Measurements from ENCODE around the gene NTS.

NTS gene, protein sequence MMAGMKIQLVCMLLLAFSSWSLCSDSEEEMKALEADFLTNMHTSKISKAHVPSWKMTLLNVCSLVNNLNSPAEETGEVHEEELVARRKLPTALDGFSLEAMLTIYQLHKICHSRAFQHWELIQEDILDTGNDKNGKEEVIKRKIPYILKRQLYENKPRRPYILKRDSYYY

DNA sequence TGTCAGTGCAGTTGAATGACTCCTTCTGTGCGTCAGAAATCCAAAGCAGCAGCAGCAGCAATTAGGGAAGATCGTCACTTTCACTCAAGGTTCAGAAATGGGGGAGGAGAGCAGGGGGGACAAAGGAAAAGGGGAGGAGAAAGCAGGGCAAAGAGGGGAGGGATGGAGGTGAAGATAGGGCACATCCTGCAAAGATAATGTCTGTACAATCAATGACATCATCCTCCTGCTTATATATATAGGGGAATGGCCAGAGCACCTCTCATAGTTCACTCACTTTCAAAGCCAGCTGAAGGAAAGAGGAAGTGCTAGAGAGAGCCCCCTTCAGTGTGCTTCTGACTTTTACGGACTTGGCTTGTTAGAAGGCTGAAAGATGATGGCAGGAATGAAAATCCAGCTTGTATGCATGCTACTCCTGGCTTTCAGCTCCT, at the start of gene NTS:
Gene NTS (plus strand): TSS at position 265 of the 431 bp plus-strand sequence. CDS start 109 bp downstream, at position 374.
- H3K4me3 ChIP-seq (ENCODE audit: low read depth, low read length) = no peak within 1 kb of the TSS
- H3K27me3 ChIP-seq (replicated peaks) = no peaks in the 10 kb centered on the region
- H3K36me3 ChIP-seq (replicated peaks) = no peaks in the 10 kb centered on the region
- in situ Hi-C loops (cut with HindIII; ENCODE audit: low pct_ligation_motif_present, low sequenced_read_pairs) = no loop called here
- TF ChIP-seq, protein P1, sequence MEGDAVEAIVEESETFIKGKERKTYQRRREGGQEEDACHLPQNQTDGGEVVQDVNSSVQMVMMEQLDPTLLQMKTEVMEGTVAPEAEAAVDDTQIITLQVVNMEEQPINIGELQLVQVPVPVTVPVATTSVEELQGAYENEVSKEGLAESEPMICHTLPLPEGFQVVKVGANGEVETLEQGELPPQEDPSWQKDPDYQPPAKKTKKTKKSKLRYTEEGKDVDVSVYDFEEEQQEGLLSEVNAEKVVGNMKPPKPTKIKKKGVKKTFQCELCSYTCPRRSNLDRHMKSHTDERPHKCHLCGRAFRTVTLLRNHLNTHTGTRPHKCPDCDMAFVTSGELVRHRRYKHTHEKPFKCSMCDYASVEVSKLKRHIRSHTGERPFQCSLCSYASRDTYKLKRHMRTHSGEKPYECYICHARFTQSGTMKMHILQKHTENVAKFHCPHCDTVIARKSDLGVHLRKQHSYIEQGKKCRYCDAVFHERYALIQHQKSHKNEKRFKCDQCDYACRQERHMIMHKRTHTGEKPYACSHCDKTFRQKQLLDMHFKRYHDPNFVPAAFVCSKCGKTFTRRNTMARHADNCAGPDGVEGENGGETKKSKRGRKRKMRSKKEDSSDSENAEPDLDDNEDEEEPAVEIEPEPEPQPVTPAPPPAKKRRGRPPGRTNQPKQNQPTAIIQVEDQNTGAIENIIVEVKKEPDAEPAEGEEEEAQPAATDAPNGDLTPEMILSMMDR (IDR thresholded peaks at IDR 0.05; ENCODE audit: low read depth, low read length, missing control alignments) = peak; percentile 33
- no peak for DNase-seq
- H3K27ac ChIP-seq = no peak within 1 kb of the TSS

DNA sequence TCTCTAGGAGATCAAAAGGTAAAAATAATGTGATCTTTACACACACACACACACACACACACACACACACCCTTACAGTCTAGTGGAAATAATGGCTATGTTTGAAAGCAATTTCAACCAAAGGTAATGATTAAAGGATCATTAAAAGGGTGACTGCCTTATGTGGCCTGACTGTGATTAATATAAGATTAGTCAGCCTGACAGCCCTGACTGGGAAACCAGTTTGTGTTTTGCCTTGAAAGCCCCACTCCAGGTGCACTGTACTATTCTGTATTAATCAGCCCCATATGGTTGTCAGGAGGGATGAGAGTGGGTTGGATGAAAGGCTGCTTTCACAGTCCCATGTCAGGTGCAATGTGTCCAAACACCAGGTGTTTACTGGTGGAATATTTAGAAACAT, 48.3 kb upstream of the NTS start:
- TF ChIP-seq, protein P1 (IDR thresholded peaks at IDR 0.05; ENCODE audit: low read depth, low read length, missing control alignments) = no peak
- in situ Hi-C loops (cut with HindIII; ENCODE audit: low pct_ligation_motif_present, low sequenced_read_pairs) = no loop called here
- no peak for DNase-seq
- H3K4me3 ChIP-seq (ENCODE audit: low read depth, low read length) = no peak overlapping the region
- no peaks in the 10 kb centered on the region for H3K36me3 ChIP-seq (replicated peaks)
- H3K27me3 ChIP-seq (replicated peaks) = no peaks in the 10 kb centered on the region
- H3K27ac ChIP-seq = no peak overlapping the region

DNA sequence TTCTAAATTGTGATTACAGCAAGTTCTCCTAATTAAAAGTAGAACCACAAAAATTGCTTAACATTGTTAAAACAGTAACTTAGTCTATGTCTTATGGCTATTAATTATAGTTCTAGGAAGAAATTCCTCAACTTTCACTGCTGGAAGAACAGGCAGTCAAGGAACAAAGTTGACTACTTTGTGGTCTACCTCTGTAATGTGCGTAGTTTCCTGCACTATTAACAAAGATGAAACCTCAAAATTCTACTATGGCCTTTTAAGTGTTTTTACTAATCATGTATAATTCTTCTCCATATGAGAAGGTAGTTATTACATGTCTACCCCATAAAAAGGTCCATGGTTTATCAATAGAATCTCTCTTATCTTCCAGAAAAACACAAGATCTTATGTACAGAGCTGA, 45.5 kb upstream of the NTS start:
- in situ Hi-C loops (cut with HindIII; ENCODE audit: low pct_ligation_motif_present, low sequenced_read_pairs) = no loop called here
- DNase-seq = no peak
- Histone ChIP-seq H3K27ac (no peak overlapping the region), H3K36me3 (replicated peaks) (no peaks in the 10 kb centered on the region), H3K4me3 (ENCODE audit: low read depth, low read length) (no peak overlapping the region), H3K27me3 (replicated peaks) (no peaks in the 10 kb centered on the region)
- TF ChIP-seq, protein P1 (IDR thresholded peaks at IDR 0.05; ENCODE audit: low read depth, low read length, missing control alignments) = no peak

DNA sequence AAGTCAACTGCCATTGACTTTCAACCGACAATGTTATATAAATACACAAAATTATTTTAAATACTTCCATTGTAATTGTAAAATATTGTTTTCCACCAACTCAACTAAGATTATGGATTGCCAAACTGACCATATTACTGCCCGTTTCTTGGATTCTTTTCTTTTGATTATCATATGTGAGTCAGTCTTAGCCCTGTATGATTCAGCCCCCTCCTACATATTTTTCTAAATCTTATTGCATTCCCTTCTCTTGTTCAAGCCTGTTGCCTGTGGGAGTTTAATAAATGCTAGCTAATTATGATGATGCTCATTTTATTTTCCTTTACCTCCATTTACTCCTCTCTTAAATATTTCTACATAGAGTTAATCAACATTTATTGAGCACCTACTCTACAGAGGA, 44.7 kb upstream of the NTS start:
- in situ Hi-C loops (cut with HindIII; ENCODE audit: low pct_ligation_motif_present, low sequenced_read_pairs) = no loop called here

DNA sequence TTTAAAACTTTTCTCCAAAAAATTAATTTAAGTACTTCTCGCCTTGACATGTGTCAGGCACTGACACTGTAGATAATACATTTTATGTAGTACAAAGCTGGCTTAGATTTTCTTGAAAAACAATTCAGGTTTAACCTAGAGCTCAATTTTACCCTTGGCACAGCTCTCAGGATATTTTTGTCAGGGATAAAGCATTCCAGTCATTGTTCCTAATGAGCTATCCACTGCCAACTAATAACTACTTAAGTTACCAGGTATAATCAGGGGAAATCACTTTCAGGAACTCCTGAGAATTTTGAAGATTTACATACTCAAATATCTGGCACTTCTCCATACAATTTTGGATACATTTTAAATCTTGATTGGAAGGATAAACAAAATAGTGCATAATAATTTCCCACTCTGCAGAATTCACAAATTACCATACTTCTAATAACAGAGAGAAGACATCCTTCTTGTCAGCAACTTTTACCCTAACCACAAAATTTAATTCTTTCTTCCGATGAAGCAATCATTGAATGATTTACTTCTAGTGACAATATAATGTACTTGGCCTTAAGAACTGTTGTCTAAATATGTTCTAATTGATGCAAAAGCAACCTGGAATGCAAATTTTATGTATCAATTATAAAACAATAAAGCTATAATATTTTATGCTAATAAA, 42.6 kb upstream of the NTS start:
- H3K4me3 ChIP-seq (ENCODE audit: low read depth, low read length) = no peak overlapping the region

More for the DNA sequence above, 44.7 kb upstream of the NTS start:
- Histone ChIP-seq H3K27me3 (replicated peaks) (no peaks in the 10 kb centered on the region), H3K36me3 (replicated peaks) (no peaks in the 10 kb centered on the region), H3K27ac (no peak overlapping the region), H3K4me3 (ENCODE audit: low read depth, low read length) (no peak overlapping the region)
- peak; percentile 34 for DNase-seq
- TF ChIP-seq, protein P1 (IDR thresholded peaks at IDR 0.05; ENCODE audit: low read depth, low read length, missing control alignments) = no peak

More for the DNA sequence above, 42.6 kb upstream of the NTS start:
- H3K27ac ChIP-seq = no peak overlapping the region
- no peaks in the 10 kb centered on the region for H3K36me3 ChIP-seq (replicated peaks)
- in situ Hi-C loops (cut with HindIII; ENCODE audit: low pct_ligation_motif_present, low sequenced_read_pairs) = no loop called here
- TF ChIP-seq, protein P1 (IDR thresholded peaks at IDR 0.05; ENCODE audit: low read depth, low read length, missing control alignments) = no peak
- H3K27me3 ChIP-seq (replicated peaks) = no peaks in the 10 kb centered on the region
- DNase-seq = no peak

Measured in brain microvascular endothelial cell (primary cell).